ENCODE measurements around the gene ZNF587.
"Not testable (repeated sequence)": the region's sequence is repeated elsewhere in the genome, so short reads cannot be mapped to it uniquely, and the experiment has no call there.

ZNF587 gene

GRCh38 chr19:57849666-57850473 lies at the start of gene ZNF587:
ZNF587 (plus strand) TSS chr19:57849859; CDS start chr19:57850039, 180 bp downstream.
- DNase-seq (ENCODE audit: low spot score), result peak; percentile 72

GRCh38 chr19:57800696-57801095 lies 49.0 kb upstream of the ZNF587 start:
- no peak for DNase-seq (ENCODE audit: low spot score)

- DNase-seq (ENCODE audit: low spot score), result no peak
These were observed 47.4 kb upstream of the ZNF587 start for GRCh38 chr19:57802269-57802668.

GRCh38 chr19:57803265-57803593 lies 46.4 kb upstream of the ZNF587 start:
- no peak for DNase-seq (ENCODE audit: low spot score)

GRCh38 chr19:57803594-57804325 lies 45.9 kb upstream of the ZNF587 start:
- peak; percentile 54 for DNase-seq (ENCODE audit: low spot score)

- DNase-seq (ENCODE audit: low spot score), result no peak
These were observed 42.1 kb upstream of the ZNF587 start for GRCh38 chr19:57807541-57807940.

- not testable (repeated sequence) for DNase-seq (ENCODE audit: low spot score)
These were observed 39.0 kb upstream of the ZNF587 start for GRCh38 chr19:57810410-57811295.

GRCh38 chr19:57812226-57812625 lies 37.4 kb upstream of the ZNF587 start:
- DNase-seq (ENCODE audit: low spot score), result no peak

GRCh38 chr19:57812975-57813820 lies 36.5 kb upstream of the ZNF587 start:
- DNase-seq (ENCODE audit: low spot score), result not testable (repeated sequence)

GRCh38 chr19:57813919-57814504 lies 35.6 kb upstream of the ZNF587 start:
- DNase-seq (ENCODE audit: low spot score), result no peak

- DNase-seq (ENCODE audit: low spot score), result peak; percentile 86
These were observed 35.0 kb upstream of the ZNF587 start, which contains the start of gene ZNF552 for GRCh38 chr19:57814505-57815246. ZNF552 (minus strand) TSS chr19:57814913; CDS start chr19:57814743, 170 bp downstream.

- no peak for DNase-seq (ENCODE audit: low spot score)
These were observed 34.2 kb upstream of the ZNF587 start for GRCh38 chr19:57815247-57816075.

GRCh38 chr19:57816652-57817051 lies 33.0 kb upstream of the ZNF587 start:
- DNase-seq (ENCODE audit: low spot score), result no peak

- DNase-seq (ENCODE audit: low spot score), result no peak
These were observed 31.7 kb upstream of the ZNF587 start for GRCh38 chr19:57817976-57818375.

GRCh38 chr19:57818378-57818777 lies 31.3 kb upstream of the ZNF587 start:
- no peak for DNase-seq (ENCODE audit: low spot score)

GRCh38 chr19:57819475-57820148 lies 30.0 kb upstream of the ZNF587 start:
- DNase-seq (ENCODE audit: low spot score), result peak; percentile 92

- DNase-seq (ENCODE audit: low spot score), result no peak
These were observed 29.1 kb upstream of the ZNF587 start for GRCh38 chr19:57820599-57820998.

- DNase-seq (ENCODE audit: low spot score), result not testable (repeated sequence)
These were observed 28.6 kb upstream of the ZNF587 start for GRCh38 chr19:57821095-57821494.

- not testable (repeated sequence) for DNase-seq (ENCODE audit: low spot score)
These were observed 28.2 kb upstream of the ZNF587 start for GRCh38 chr19:57821501-57821900.

Data from AG08396 (cell line).